OCI-LY7 (cell line): ENCODE results near the gene SYNE3. TPM values are rescaled to one million over a fixed set of nuclear protein-coding genes. Genes with fewer than 3 reads are reported as not detected.
"Not testable (repeated sequence)": the region's sequence is repeated elsewhere in the genome, so short reads cannot be mapped to it uniquely, and the experiment has no call there.

Experiments
- BruUV-seq: library from RNA; stranded (reverse); fragments of 400-500 nt; replicated peaks from 2 replicates; lab custom pipeline; 2021; lab: Mats Ljungman, UMichigan
- CTCF ChIA-PET: fragments of 300-600 bp; sonication (Branson Sonifier 250); formaldehyde crosslinking; loops from one replicate; lab custom pipeline; 2022; ENCODE audit warnings: antibody characterized with exemption; ENCODE audit not compliant: unreplicated experiment; lab: Charles Lee
- POLR2A ChIA-PET: fragments of 300-600 bp; sonication (Branson Sonifier 250); formaldehyde crosslinking; loops from one replicate; lab custom pipeline; 2022; ENCODE audit warnings: antibody characterized with exemption; lab: Charles Lee
- DNase-seq: peaks from one replicate; pipeline ENCODE4 v3.0.0-alpha.2; 2015; ENCODE audit warnings: low spot score
- H2AFZ ChIP-seq: fragments of 200-600 bp; sonication (generic), shearing (Covaris generic); 2 replicates; pipeline ENCODE4 v1.6.1; 2014; ENCODE audit warnings: mild to moderate bottlenecking, antibody characterized with exemption, low read length, moderate library complexity
- H3K27ac ChIP-seq: fragments of 200-600 bp; sonication (generic); 2 replicates; pipeline ENCODE4 v1.5.1; 2014; ENCODE audit warnings: mixed run types, low read depth, mild to moderate bottlenecking, moderate library complexity, low read length, inconsistent platforms; ENCODE audit not compliant: poor library complexity, severe bottlenecking
- H3K36me3 ChIP-seq: fragments of 200-600 bp; sonication (generic); 2 replicates; pipeline ENCODE4 v1.6.1; 2014; ENCODE audit warnings: mild to moderate bottlenecking, antibody characterized with exemption, low read length, moderate library complexity, mixed read lengths; ENCODE audit not compliant: insufficient read depth
- H3K4me1 ChIP-seq: fragments of 200-600 bp; sonication (generic); 2 replicates; pipeline ENCODE4 v1.5.1; 2014; ENCODE audit warnings: mild to moderate bottlenecking, low read length; ENCODE audit not compliant: insufficient read depth, poor library complexity, severe bottlenecking
- H3K4me2 ChIP-seq: fragments of 200-600 bp; sonication (generic); 2 replicates; pipeline ENCODE4 v1.6.1; 2014; ENCODE audit warnings: mild to moderate bottlenecking, low read length
- H3K4me3 ChIP-seq: fragments of 200-600 bp; sonication (generic); 2 replicates; pipeline ENCODE4 v1.5.1; 2014; ENCODE audit warnings: mild to moderate bottlenecking, low read depth, low read length; ENCODE audit not compliant: poor library complexity, severe bottlenecking
- H3K79me2 ChIP-seq: fragments of 200-600 bp; sonication (generic); 2 replicates; pipeline ENCODE4 v1.6.1; 2016; ENCODE audit warnings: low read depth, mild to moderate bottlenecking, low read length, moderate library complexity, mixed read lengths; ENCODE audit not compliant: insufficient read depth
- H3K9me2 ChIP-seq: fragments of 200-600 bp; sonication (generic); 2 replicates; pipeline ENCODE4 v1.6.1; 2016; ENCODE audit warnings: mild to moderate bottlenecking, low read length, mixed read lengths; ENCODE audit not compliant: insufficient read depth
- H3K9me3 ChIP-seq: fragments of 200-600 bp; sonication (generic); 2 replicates; pipeline ENCODE4 v1.6.1; 2014; ENCODE audit warnings: mild to moderate bottlenecking, mixed run types, low read length, mixed read lengths
- H4K20me1 ChIP-seq: fragments of 200-600 bp; sonication (generic); 2 replicates; pipeline ENCODE4 v1.6.1; 2014; ENCODE audit warnings: mild to moderate bottlenecking, antibody characterized with exemption, low read length, moderate library complexity, mixed read lengths; ENCODE audit not compliant: insufficient read depth
- CTCF ChIP-seq: fragments of 200-600 bp; sonication (generic); conservative IDR thresholded peaks from 2 replicates; pipeline ENCODE4 v1.5.1; 2014; ENCODE audit warnings: mild to moderate bottlenecking, antibody characterized with exemption, low read length, moderate library complexity, mixed read lengths
- EZH2phosphoT487 ChIP-seq: fragments of 200-600 bp; sonication (generic); IDR thresholded peaks from 2 replicates; pipeline ENCODE4 v1.6.1; 2018; ENCODE audit warnings: low read depth, borderline replicate concordance, mild to moderate bottlenecking, mixed run types, antibody characterized with exemption, low read length, moderate library complexity, mixed read lengths
- intact Hi-C: fragments of 100-400 bp; cut with micrococcal nuclease; formaldehyde crosslinking; loops from one replicate; pipeline ENCODE4 v1.10.0; 2022; ENCODE audit not compliant: unreplicated experiment
- total RNA-seq, 2 experiments: library from RNA; depleted of rRNA in 1 of 2; stranded (reverse); fragments of >200 nt in 1 of 2; shearing (Covaris generic) in 1 of 2; gene quantifications; 2 replicates each; pipeline ENCODE4 v1.2.3, GENCODE V29; 2014 to 2022

SYNE3 gene
- total RNA-seq, 2 experiments from 2014 or later = 0.60 to 4.1 TPM

- Histone ChIP-seq H3K4me1 (peaks cover 34% of the 10 kb centered on the region), H3K27ac (no peak overlapping the region), H3K9me2 (no peaks in the 10 kb centered on the region), H3K79me2 (no peaks in the 10 kb centered on the region), H3K4me3 (no peak overlapping the region), H3K9me3 (no peaks in the 10 kb centered on the region), H4K20me1 (no peaks in the 10 kb centered on the region), H3K36me3 (no peaks in the 10 kb centered on the region), H3K4me2 (no peak overlapping the region), H2AFZ (no peak overlapping the region)
- TF ChIP-seq CTCF (no peak), EZH2phosphoT487 (no peak)
- POLR2A ChIA-PET = interaction anchor here (0.7 to 4.3 kb wide), 3 partner anchors 9 to 73 kb away, joined by 4 to 30 read pairs (median 4); no protein-coding TSS in a partner anchor
- BruUV-seq = no TSS peak
- CTCF ChIA-PET = interaction anchor here (1.0 to 1.4 kb wide), 3 partner anchors 61 to 76 kb away, joined by 3 read pairs; no protein-coding TSS in a partner anchor
- DNase-seq = no peak
- intact Hi-C loops = no loop called here
Measured at GRCh38 chr14:95513291-95513690, 3.2 kb downstream of the SYNE3 start.

GRCh38 chr14:95511687-95512086 is 4.8 kb downstream of the SYNE3 start:
- POLR2A ChIA-PET = interaction anchor here (1.5 kb wide), 1 partner anchor 9 kb away, joined by 5 read pairs; no protein-coding TSS in a partner anchor
- Histone ChIP-seq H3K4me3 (no peak overlapping the region), H2AFZ (no peak overlapping the region), H4K20me1 (no peaks in the 10 kb centered on the region), H3K27ac (no peak overlapping the region), H3K79me2 (no peaks in the 10 kb centered on the region), H3K4me1 (peaks cover 18% of the 10 kb centered on the region), H3K36me3 (no peaks in the 10 kb centered on the region), H3K9me3 (no peaks in the 10 kb centered on the region), H3K4me2 (no peak overlapping the region), H3K9me2 (no peaks in the 10 kb centered on the region)
- CTCF ChIA-PET = no interaction called here
- no TSS peak for BruUV-seq
- intact Hi-C loops = no loop called here
- DNase-seq = no peak
- TF ChIP-seq CTCF (no peak), EZH2phosphoT487 (no peak)

DNA sequence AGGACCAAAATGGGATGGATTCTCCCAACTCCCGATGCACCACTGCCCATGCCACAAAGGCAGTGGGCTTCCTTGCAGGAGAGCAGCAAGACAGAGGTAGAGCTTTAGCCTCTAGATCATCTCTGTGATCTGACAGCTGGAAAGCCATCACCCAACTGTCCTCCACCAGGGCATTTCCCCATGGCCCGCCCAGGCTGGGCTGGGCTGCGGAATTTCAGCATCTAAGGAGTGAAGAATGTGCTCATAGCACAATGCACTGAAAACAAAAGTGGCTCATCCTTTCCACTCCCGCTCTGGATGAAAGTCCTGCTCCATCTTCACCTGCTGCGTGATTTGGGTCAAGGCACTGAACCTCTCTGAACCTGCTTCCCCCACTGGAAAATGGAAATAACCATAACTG is 5.6 kb downstream of the SYNE3 start:
- Histone ChIP-seq H3K27ac (no peak overlapping the region), H3K4me1 (peaks cover 13% of the 10 kb centered on the region), H2AFZ (no peak overlapping the region), H3K79me2 (no peaks in the 10 kb centered on the region), H3K4me2 (no peak overlapping the region), H3K4me3 (no peak overlapping the region), H3K9me3 (no peaks in the 10 kb centered on the region), H3K36me3 (no peaks in the 10 kb centered on the region), H4K20me1 (no peaks in the 10 kb centered on the region), H3K9me2 (no peaks in the 10 kb centered on the region)
- intact Hi-C loops = no loop called here
- BruUV-seq = no TSS peak
- TF ChIP-seq EZH2phosphoT487 = no peak
- no peak for TF ChIP-seq CTCF
- DNase-seq = no peak
- ChIA-PET POLR2A (interaction anchor here (0.7 to 1.5 kb wide), 3 partner anchors 8 to 51 kb away, joined by 3 to 5 read pairs (median 3); no protein-coding TSS in a partner anchor), CTCF (no interaction called here)

DNA sequence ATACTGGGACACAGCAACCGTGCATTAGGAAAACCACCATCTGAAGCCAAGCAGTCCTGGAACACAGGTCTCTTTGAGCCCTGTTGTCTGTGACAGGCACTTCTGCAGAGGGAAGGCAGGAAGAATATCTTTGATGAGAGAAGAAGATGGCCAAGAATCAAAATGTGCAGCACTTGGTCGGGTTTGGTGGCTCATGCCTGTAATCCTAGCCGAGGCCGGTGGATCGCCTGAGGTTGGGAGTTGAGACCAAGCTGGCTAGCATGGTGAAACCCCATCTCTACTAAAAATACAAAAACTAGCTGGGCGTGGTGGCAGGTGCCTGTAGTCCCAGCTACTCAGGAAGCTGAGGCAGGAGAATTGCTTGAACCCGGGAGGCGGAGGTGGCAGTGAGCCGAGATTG is 6.1 kb downstream of the SYNE3 start:
- H3K4me1 ChIP-seq, BruUV-seq, H3K9me2 ChIP-seq, DNase-seq, intact Hi-C loops, H2AFZ ChIP-seq, H3K79me2 ChIP-seq, H3K4me3 ChIP-seq, H4K20me1 ChIP-seq, CTCF ChIA-PET, H3K9me3 ChIP-seq, H3K27ac ChIP-seq, H3K36me3 ChIP-seq, H3K4me2 ChIP-seq: not testable (repeated sequence)
- POLR2A ChIA-PET = interaction anchor here (0.7 kb wide), 2 partner anchors 23 to 51 kb away, joined by 3 read pairs; no protein-coding TSS in a partner anchor
